ENCODE measurements around the gene IL22RA2.

GRCh38 chr6:137136065-137136464 lies 37.4 kb downstream of the IL22RA2 start:
- TF ChIP-seq EZH2 (IDR thresholded peaks at IDR 0.05) = no peak
- no peak for TF ChIP-seq FOXP2 (optimal IDR thresholded peaks at IDR 0.05; ENCODE audit: control extremely low read depth, extremely low read length, insufficient read depth)
- TF ChIP-seq POLR2AphosphoS5 (IDR thresholded peaks at IDR 0.05; ENCODE audit: borderline replicate concordance, low read depth, low read length) = no peak

Measured in SK-N-MC (cell line).